A549 (cell line): ENCODE results near the gene TGFBR2. TPM values are rescaled to one million over a fixed set of nuclear protein-coding genes. Genes with fewer than 3 reads are reported as not detected.

ENCODE experiments used
- ATAC-seq, 2 experiments: fragments of 200-7000 bp in 1 of 2; fragments of >200 bp in 1 of 2; cut with Nextera tagmentation in 1 of 2; cut with Tn5 transposase in 1 of 2; 3 replicates each; pipeline versions ENCODE4 v1.8.0 to v1.9.1; 2018 to 2020; ENCODE audit warnings: mild to moderate bottlenecking in 1 of 2, moderate library complexity in 1 of 2
- CTCF ChIA-PET: fragments of 300-600 bp; sonication (Branson Sonifier 250); formaldehyde crosslinking; extraction: SDS; loops from one replicate; lab custom pipeline; 2021; ENCODE audit warnings: antibody characterized with exemption, inconsistent platforms; lab: Yijun Ruan, JAX
- POLR2A ChIA-PET: fragments of 350-600 bp; formaldehyde crosslinking; extraction: SDS; loops from one replicate; lab custom pipeline; 2021; ENCODE audit warnings: antibody characterized with exemption, inconsistent platforms; lab: Yijun Ruan, JAX
- DNase-seq, 2 experiments: peaks; one replicate each; pipeline versions ENCODE4 v3.0.0 to v3.0.0-alpha.2; 2011 to 2016; ENCODE audit warnings: low read depth in 1 of 2, low spot score in 1 of 2
- FAIRE-seq: peaks from 2 replicates; lab custom pipeline; 2011; peaks lifted over from hg19 to GRCh38; lab: Jason Lieb, UNC
- H3K27ac ChIP-seq, 2 experiments: fragments of >200 bp; sonication (Bioruptor Twin); formaldehyde crosslinking; 3 replicates each; pipeline ENCODE4 v1.5.1; 2016 to 2017
- H3K4me1 ChIP-seq: fragments of >200 bp; sonication (Bioruptor Twin); formaldehyde crosslinking; 3 replicates; pipeline ENCODE4 v1.6.1; 2016
- H3K4me2 ChIP-seq: fragments of >200 bp; sonication (Bioruptor Twin); formaldehyde crosslinking; 3 replicates; pipeline ENCODE4 v1.6.1; 2016
- H3K4me3 ChIP-seq: fragments of >200 bp; sonication (Bioruptor Twin); formaldehyde crosslinking; 3 replicates; pipeline ENCODE4 v1.5.1; 2016
- H3K9me3 ChIP-seq: fragments of >200 bp; sonication (Bioruptor Twin); formaldehyde crosslinking; 3 replicates; pipeline ENCODE4 v1.6.1; 2016
- BHLHE40 ChIP-seq: IDR thresholded peaks from 2 replicates; pipeline ENCODE4 v1.6.1; 2012; ENCODE audit warnings: low read depth, low read length, inconsistent platforms
- CTCF ChIP-seq: fragments of >200 bp; sonication (Bioruptor Twin); formaldehyde crosslinking; IDR thresholded peaks from 3 replicates; pipeline ENCODE4 v1.5.1; 2016
- EHMT2 ChIP-seq: fragments of 200-600 bp; sonication (generic); IDR thresholded peaks from 2 replicates; pipeline ENCODE4 v1.6.1; 2016; ENCODE audit warnings: antibody characterized with exemption, low read depth, mild to moderate bottlenecking, moderate library complexity
- HES2 ChIP-seq: fragments of >200 bp; sonication (Bioruptor Twin); formaldehyde crosslinking; IDR thresholded peaks from 2 replicates; pipeline ENCODE4 v1.6.1; 2016
- HEYL ChIP-seq: fragments of 250-450 bp; sonication (Bioruptor Pico); IDR thresholded peaks from 2 replicates; pipeline ENCODE4 v1.8.0; 2021; ENCODE audit warnings: mild to moderate bottlenecking, moderate library complexity
- HOXB13 ChIP-seq: fragments of 250-450 bp; sonication (Bioruptor Pico); IDR thresholded peaks from 2 replicates; pipeline ENCODE4 v1.5.0; 2020; ENCODE audit warnings: low read depth, mild to moderate bottlenecking, moderate library complexity
- JUN ChIP-seq, 2 experiments: fragments of >200 bp; sonication (Bioruptor Twin); formaldehyde crosslinking; IDR thresholded peaks; 2 replicates in 1 of 2; 3 replicates in 1 of 2; pipeline ENCODE4 v1.6.1; 2016 to 2017
- KDM1A ChIP-seq: fragments of 200-600 bp; sonication (generic); IDR thresholded peaks from 2 replicates; pipeline ENCODE4 v1.6.1; 2016; ENCODE audit warnings: low read depth, mild to moderate bottlenecking
- MAX ChIP-seq: IDR thresholded peaks from 2 replicates; pipeline ENCODE4 v1.6.1; 2012
- NPAS2 ChIP-seq: fragments of 250-450 bp; sonication (Bioruptor Pico); IDR thresholded peaks from 2 replicates; pipeline ENCODE4 v1.8.0; 2022; ENCODE audit warnings: mild to moderate bottlenecking, moderate library complexity, borderline replicate concordance
- PHF8 ChIP-seq: fragments of 200-600 bp; sonication (generic); IDR thresholded peaks from 2 replicates; pipeline ENCODE4 v1.6.1; 2016; ENCODE audit warnings: low read depth, mild to moderate bottlenecking, antibody characterized with exemption, moderate library complexity, borderline replicate concordance
- POLR2A ChIP-seq: IDR thresholded peaks from 2 replicates; pipeline ENCODE4 v1.6.1; 2012; ENCODE audit warnings: mild to moderate bottlenecking, low read length
- RARB ChIP-seq: fragments of 250-450 bp; sonication (Bioruptor Pico); IDR thresholded peaks from 2 replicates; pipeline ENCODE4 v1.8.0; 2021; ENCODE audit warnings: mild to moderate bottlenecking, moderate library complexity
- RNF2 ChIP-seq: fragments of 200-600 bp; sonication (generic); IDR thresholded peaks from 2 replicates; pipeline ENCODE4 v1.6.1; 2016; ENCODE audit warnings: low read depth, mild to moderate bottlenecking, antibody characterized with exemption, moderate library complexity, borderline replicate concordance
- SMC3 ChIP-seq: fragments of >200 bp; sonication (Bioruptor Twin); formaldehyde crosslinking; IDR thresholded peaks from 3 replicates; pipeline ENCODE4 v1.6.1; 2018; ENCODE audit warnings: inconsistent platforms
- TP53 ChIP-seq: fragments of 250-450 bp; sonication (Bioruptor Pico); IDR thresholded peaks from 2 replicates; pipeline ENCODE4 v1.5.0; 2021; ENCODE audit warnings: mild to moderate bottlenecking, moderate library complexity
- USF2 ChIP-seq: fragments of 450-650 bp; IDR thresholded peaks from 2 replicates; pipeline ENCODE4 v1.6.1; 2014; ENCODE audit warnings: antibody characterized with exemption
- WGBS: methylation state at CpG from one replicate; pipeline ENCODE4 v1.1.6; 2017; ENCODE audit errors: missing lambda C conversion rate; 5-methylcytosine and 5-hydroxymethylcytosine counted together
- polyA plus RNA-seq, 4 experiments: library from polyadenylated mRNA; depleted of rRNA in 3 of 4; stranded (reverse); fragments of >200 nt; fragmentation: RNase III in 1 of 4; extraction: RNeasy Plus Mini Kit Qiagen cat#74134 plus additional on column Dnase treatment in 1 of 4; gene quantifications; 2 replicates in 3 of 4; 3 replicates in 1 of 4; pipeline ENCODE4 v1.2.3, GENCODE V29; 2011 to 2017
- TF ChIP-seq, protein P1 (sequence below): fragments of 200-600 bp; sonication (generic); IDR thresholded peaks from 2 replicates; pipeline ENCODE4 v1.6.1; 2016; ENCODE audit warnings: antibody characterized with exemption, mild to moderate bottlenecking, moderate library complexity

TGFBR2 gene
- polyA plus RNA-seq, 2 of the 4 experiments (the other 2 are of a cell fraction), result 48.5 to 97.4 TPM

DNA sequence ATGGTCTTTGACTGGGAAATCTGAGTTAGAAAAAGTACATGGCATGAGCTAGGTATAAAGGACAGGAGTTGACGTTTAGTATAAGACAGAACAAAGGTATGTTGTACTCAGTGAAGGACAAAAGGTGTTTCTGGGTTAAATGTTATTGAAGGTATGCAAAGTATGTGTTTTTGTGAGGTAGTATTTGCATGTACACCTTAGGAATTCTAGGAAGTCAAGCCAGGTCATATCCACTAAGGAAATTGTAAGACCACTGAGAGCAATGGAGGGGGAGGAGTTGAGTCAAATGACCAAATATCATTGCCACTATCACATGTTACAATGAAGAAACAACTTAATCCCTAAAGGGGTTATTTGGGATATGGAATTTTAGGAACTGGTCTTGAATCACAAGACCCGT lies 24.4 kb upstream of the TGFBR2 start (continued):
- no peak for TF ChIP-seq KDM1A
- no peak for TF ChIP-seq HEYL (CRISPR knock-in tag)
- TF ChIP-seq, protein P1, sequence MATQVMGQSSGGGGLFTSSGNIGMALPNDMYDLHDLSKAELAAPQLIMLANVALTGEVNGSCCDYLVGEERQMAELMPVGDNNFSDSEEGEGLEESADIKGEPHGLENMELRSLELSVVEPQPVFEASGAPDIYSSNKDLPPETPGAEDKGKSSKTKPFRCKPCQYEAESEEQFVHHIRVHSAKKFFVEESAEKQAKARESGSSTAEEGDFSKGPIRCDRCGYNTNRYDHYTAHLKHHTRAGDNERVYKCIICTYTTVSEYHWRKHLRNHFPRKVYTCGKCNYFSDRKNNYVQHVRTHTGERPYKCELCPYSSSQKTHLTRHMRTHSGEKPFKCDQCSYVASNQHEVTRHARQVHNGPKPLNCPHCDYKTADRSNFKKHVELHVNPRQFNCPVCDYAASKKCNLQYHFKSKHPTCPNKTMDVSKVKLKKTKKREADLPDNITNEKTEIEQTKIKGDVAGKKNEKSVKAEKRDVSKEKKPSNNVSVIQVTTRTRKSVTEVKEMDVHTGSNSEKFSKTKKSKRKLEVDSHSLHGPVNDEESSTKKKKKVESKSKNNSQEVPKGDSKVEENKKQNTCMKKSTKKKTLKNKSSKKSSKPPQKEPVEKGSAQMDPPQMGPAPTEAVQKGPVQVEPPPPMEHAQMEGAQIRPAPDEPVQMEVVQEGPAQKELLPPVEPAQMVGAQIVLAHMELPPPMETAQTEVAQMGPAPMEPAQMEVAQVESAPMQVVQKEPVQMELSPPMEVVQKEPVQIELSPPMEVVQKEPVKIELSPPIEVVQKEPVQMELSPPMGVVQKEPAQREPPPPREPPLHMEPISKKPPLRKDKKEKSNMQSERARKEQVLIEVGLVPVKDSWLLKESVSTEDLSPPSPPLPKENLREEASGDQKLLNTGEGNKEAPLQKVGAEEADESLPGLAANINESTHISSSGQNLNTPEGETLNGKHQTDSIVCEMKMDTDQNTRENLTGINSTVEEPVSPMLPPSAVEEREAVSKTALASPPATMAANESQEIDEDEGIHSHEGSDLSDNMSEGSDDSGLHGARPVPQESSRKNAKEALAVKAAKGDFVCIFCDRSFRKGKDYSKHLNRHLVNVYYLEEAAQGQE, result no peak

DNA sequence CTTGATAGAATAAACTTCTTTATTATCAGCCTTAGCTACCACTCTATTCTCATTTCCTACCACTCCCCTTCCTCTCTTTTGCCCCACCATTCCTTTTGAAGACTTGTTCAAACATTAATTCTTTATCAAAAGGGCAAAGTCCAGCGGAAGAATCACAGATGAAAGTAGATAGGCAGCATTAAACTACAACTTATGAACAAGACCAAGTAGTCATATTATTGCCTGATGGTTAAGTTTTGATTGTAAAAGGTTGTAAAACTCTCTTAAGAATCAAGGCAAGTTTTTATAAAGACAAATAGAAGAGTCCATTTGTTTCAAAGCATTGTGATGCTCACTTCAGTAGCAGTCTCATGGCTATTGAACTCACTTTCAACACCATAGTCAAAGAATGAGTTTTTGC lies 22.4 kb upstream of the TGFBR2 start:
- Histone ChIP-seq H3K9me3 (no peaks in the 10 kb centered on the region), H3K4me1 (peaks cover 14% of the 10 kb centered on the region), H3K27ac (peak overlapping the region in 1 of 2 experiments; percentile 17; a peak in 2 of 6 replicates), H3K4me2 (peak overlapping the region; percentile 31; the same call in 2 of the 3 replicates), H3K4me3 (no peak overlapping the region)
- DNase-seq, result no peak
- FAIRE-seq, result peak; percentile 36
- POLR2A ChIA-PET, result no interaction called here
- TF ChIP-seq TP53 (CRISPR knock-in tag) (no peak), NPAS2 (CRISPR knock-in tag) (no peak), RNF2 (no peak), PHF8 (no peak), BHLHE40 (no peak), MAX (no peak), USF2 (no peak), HES2 (no peak), RARB (no peak), POLR2A (no peak), JUN (IDR thresholded peaks at IDR 0.05) (no peak), EHMT2 (no peak), SMC3 (no peak), HOXB13 (CRISPR knock-in tag) (no peak), CTCF (no peak)
- TF ChIP-seq, protein P1, result no peak
- TF ChIP-seq, all 56 proteins: peak for 0
- ATAC-seq, result no peak
- 74% methylated on average over 1 of the region's 1 CpG for WGBS
- CTCF ChIA-PET, result no interaction called here
